A549 (cell line): ENCODE measurements around the gene HIGD1A. TPM values are rescaled to one million over a fixed set of nuclear protein-coding genes. Genes with fewer than 3 reads are reported as not detected.

Experiments used
- ATAC-seq, 2 experiments: fragments of 200-7000 bp in 1 of 2; fragments of >200 bp in 1 of 2; cut with Nextera tagmentation in 1 of 2; cut with Tn5 transposase in 1 of 2; 3 replicates each; pipeline versions ENCODE4 v1.8.0 to v1.9.1; 2018 to 2020; ENCODE audit warnings: mild to moderate bottlenecking in 1 of 2, moderate library complexity in 1 of 2
- CTCF ChIA-PET: fragments of 300-600 bp; sonication (Branson Sonifier 250); formaldehyde crosslinking; extraction: SDS; loops from one replicate; lab custom pipeline; 2021; ENCODE audit warnings: antibody characterized with exemption, inconsistent platforms; lab: Yijun Ruan, JAX
- POLR2A ChIA-PET: fragments of 350-600 bp; formaldehyde crosslinking; extraction: SDS; loops from one replicate; lab custom pipeline; 2021; ENCODE audit warnings: antibody characterized with exemption, inconsistent platforms; lab: Yijun Ruan, JAX
- DNase-seq, 2 experiments: peaks; one replicate each; pipeline versions ENCODE4 v3.0.0 to v3.0.0-alpha.2; 2011 to 2016; ENCODE audit warnings: low read depth in 1 of 2, low spot score in 1 of 2
- FAIRE-seq: peaks from 2 replicates; lab custom pipeline; 2011; peaks lifted over from hg19 to GRCh38; lab: Jason Lieb, UNC
- H3K27ac ChIP-seq, 2 experiments: fragments of >200 bp; sonication (Bioruptor Twin); formaldehyde crosslinking; 3 replicates each; pipeline ENCODE4 v1.5.1; 2016 to 2017
- H3K4me1 ChIP-seq: fragments of >200 bp; sonication (Bioruptor Twin); formaldehyde crosslinking; 3 replicates; pipeline ENCODE4 v1.6.1; 2016
- H3K4me2 ChIP-seq: fragments of >200 bp; sonication (Bioruptor Twin); formaldehyde crosslinking; 3 replicates; pipeline ENCODE4 v1.6.1; 2016
- H3K4me3 ChIP-seq: fragments of >200 bp; sonication (Bioruptor Twin); formaldehyde crosslinking; 3 replicates; pipeline ENCODE4 v1.5.1; 2016
- H3K9me3 ChIP-seq: fragments of >200 bp; sonication (Bioruptor Twin); formaldehyde crosslinking; 3 replicates; pipeline ENCODE4 v1.6.1; 2016
- ATOH8 ChIP-seq: fragments of 250-450 bp; sonication (Bioruptor Pico); IDR thresholded peaks from 2 replicates; pipeline ENCODE4 v1.5.0; 2020; ENCODE audit warnings: low read depth, mild to moderate bottlenecking, moderate library complexity
- BCL3 ChIP-seq: fragments of >200 bp; sonication (Bioruptor Twin); formaldehyde crosslinking; IDR thresholded peaks from 3 replicates; pipeline ENCODE4 v1.6.1; 2016
- CBX8 ChIP-seq: fragments of 200-600 bp; sonication (generic); IDR thresholded peaks from 2 replicates; pipeline ENCODE4 v1.6.1; 2016
- E2F6 ChIP-seq: IDR thresholded peaks from 2 replicates; pipeline ENCODE4 v1.6.1; 2012; ENCODE audit warnings: low read depth, borderline replicate concordance
- ESRRA ChIP-seq: fragments of 150-350 bp; IDR thresholded peaks from 2 replicates; pipeline ENCODE4 v1.6.1; 2014; ENCODE audit warnings: mild to moderate bottlenecking, low read length, borderline replicate concordance
- HMGXB4 ChIP-seq: fragments of 250-450 bp; sonication (Bioruptor Pico); IDR thresholded peaks from 2 replicates; pipeline ENCODE4 v1.5.0; 2021; ENCODE audit warnings: mild to moderate bottlenecking, moderate library complexity, borderline replicate concordance
- HOXA7 ChIP-seq: fragments of 250-450 bp; sonication (Bioruptor Pico); IDR thresholded peaks from 2 replicates; pipeline ENCODE4 v1.5.0; 2020; ENCODE audit warnings: mild to moderate bottlenecking, moderate library complexity
- JUN ChIP-seq, 2 experiments: fragments of >200 bp; sonication (Bioruptor Twin); formaldehyde crosslinking; IDR thresholded peaks; 2 replicates in 1 of 2; 3 replicates in 1 of 2; pipeline ENCODE4 v1.6.1; 2016 to 2017
- KDM5A ChIP-seq: fragments of 200-600 bp; sonication (generic); IDR thresholded peaks from 2 replicates; pipeline ENCODE4 v1.6.1; 2016; ENCODE audit warnings: antibody characterized with exemption, mild to moderate bottlenecking
- MAX ChIP-seq: IDR thresholded peaks from 2 replicates; pipeline ENCODE4 v1.6.1; 2012
- MAZ ChIP-seq: fragments of 150-350 bp; IDR thresholded peaks from 2 replicates; pipeline ENCODE4 v1.6.1; 2014; ENCODE audit warnings: antibody characterized with exemption, low read depth, low read length, borderline replicate concordance
- MYC ChIP-seq: IDR thresholded peaks from 2 replicates; pipeline ENCODE4 v1.6.1; 2012; ENCODE audit warnings: mild to moderate bottlenecking, inconsistent platforms, low read length, improper control_type of control experiment, borderline replicate concordance
- NFE2L2 ChIP-seq: fragments of 150-350 bp; conservative IDR thresholded peaks from 2 replicates; pipeline ENCODE4 v1.6.1; 2014; ENCODE audit warnings: low read length
- RAD21 ChIP-seq, 2 experiments: fragments of >200 bp in 1 of 2; sonication (Bioruptor Twin) in 1 of 2; formaldehyde crosslinking in 1 of 2; IDR thresholded peaks in 1 of 2; conservative IDR thresholded peaks in 1 of 2; 2 replicates in 1 of 2; 3 replicates in 1 of 2; pipeline ENCODE4 v1.6.1; 2012 to 2018; ENCODE audit warnings: inconsistent platforms in 1 of 2
- ZNF302 ChIP-seq: fragments of 250-450 bp; sonication (Bioruptor Pico); IDR thresholded peaks from 2 replicates; pipeline ENCODE4 v1.9.0; 2021; ENCODE audit warnings: inconsistent platforms, mild to moderate bottlenecking, moderate library complexity
- WGBS: methylation state at CpG from one replicate; pipeline ENCODE4 v1.1.6; 2017; ENCODE audit errors: missing lambda C conversion rate; 5-methylcytosine and 5-hydroxymethylcytosine counted together
- polyA plus RNA-seq, 4 experiments: library from polyadenylated mRNA; depleted of rRNA in 3 of 4; stranded (reverse); fragments of >200 nt; fragmentation: RNase III in 1 of 4; extraction: RNeasy Plus Mini Kit Qiagen cat#74134 plus additional on column Dnase treatment in 1 of 4; gene quantifications; 2 replicates in 3 of 4; 3 replicates in 1 of 4; pipeline ENCODE4 v1.2.3, GENCODE V29; 2011 to 2017

The HIGD1A gene
- polyA plus RNA-seq, 2 of the 4 experiments (the other 2 are of a cell fraction): 146 to 158 TPM

GRCh38 chr3:42764115-42764514, 40.2 kb downstream of the HIGD1A start (continued):
- TF ChIP-seq ZNF302 (CRISPR knock-in tag) (no peak), ESRRA (no peak), HOXA7 (CRISPR knock-in tag) (no peak), HMGXB4 (CRISPR knock-in tag) (no peak)

- Histone ChIP-seq H3K27ac (no peak overlapping the region), H3K4me1 (peaks cover 6% of the 10 kb centered on the region; the same call in 2 of the 3 replicates), H3K4me2 (no peak overlapping the region), H3K4me3 (no peak overlapping the region), H3K9me3 (no peaks in the 10 kb centered on the region)
- no peak for TF ChIP-seq ATOH8 (CRISPR knock-in tag)
- TF ChIP-seq MYC: no peak
- no peak for TF ChIP-seq E2F6
- no peak for TF ChIP-seq RAD21 (conservative IDR thresholded peaks at IDR 0.05 in 1 of 2, IDR thresholded peaks at IDR 0.05 in 1 of 2)
- no peak for TF ChIP-seq MAZ
- no peak for TF ChIP-seq BCL3
- DNase-seq: no peak
- WGBS: 53% methylated on average over 2 of the region's 2 CpGs
- ChIA-PET POLR2A (no interaction called here), CTCF (interaction anchor here (1.1 to 2.0 kb wide), 3 partner anchors 13 to 118 kb away, joined by 3 to 5 read pairs (median 4); no protein-coding TSS in a partner anchor)
- ATAC-seq: no peak
- no peak for FAIRE-seq
Observed at GRCh38 chr3:42763021-42763420, 41.3 kb downstream of the HIGD1A start.

- POLR2A ChIA-PET: no interaction called here
- TF ChIP-seq MAX (no peak), NFE2L2 (no peak), CBX8 (no peak), ATOH8 (CRISPR knock-in tag) (no peak), BCL3 (no peak), JUN (IDR thresholded peaks at IDR 0.05) (no peak), KDM5A (no peak)
- CTCF ChIA-PET: interaction anchor here (0.8 to 2.0 kb wide), 3 partner anchors 12 to 119 kb away, joined by 4 to 5 read pairs (median 5); no protein-coding TSS in a partner anchor
- no peak overlapping the region for H3K27ac ChIP-seq
- FAIRE-seq (no peak), ATAC-seq (no peak), DNase-seq (no peak)
- H3K4me3 ChIP-seq: no peak overlapping the region
- 74% methylated on average over 6 of the region's 6 CpGs for WGBS
- H3K9me3 ChIP-seq: no peaks in the 10 kb centered on the region
- H3K4me1 ChIP-seq: peaks cover 6% of the 10 kb centered on the region; the same call in 2 of the 3 replicates
- no peak overlapping the region for H3K4me2 ChIP-seq
Observed at GRCh38 chr3:42762046-42762724, 42.1 kb downstream of the HIGD1A start.
